Adrenal gland (tissue), 12 donors: ENCODE data around the gene SLC38A8. TPM values are rescaled to one million over a fixed set of nuclear protein-coding genes. Genes with fewer than 3 reads are reported as not detected.

Experiments used
- DNase-seq, 7 donors: peaks; one replicate each; pipeline ENCODE4 v3.0.0-alpha.2; 2019 to 2020
- H3K27ac ChIP-seq, 5 donors: fragments of 200-600 bp; sonication (generic) in 4 of 5; 1 replicate in 3 of 5; 2 replicates in 2 of 5; pipeline versions ENCODE4 v1.5.1 to v1.8.0; 2016 to 2020; ENCODE audit warnings: mild to moderate bottlenecking in 1 of 5
- H3K27me3 ChIP-seq: fragments of 200-600 bp; 2 replicates; pipeline ENCODE4 v1.8.0; 2021
- H3K36me3 ChIP-seq, 2 donors: fragments of 200-600 bp; replicated peaks in 1 of 2; 1 replicate in 1 of 2; 2 replicates in 1 of 2; pipeline versions ENCODE4 v1.5.1 to v1.8.0; 2018 to 2022
- H3K4me1 ChIP-seq, 2 donors: fragments of 200-600 bp; replicated peaks in 1 of 2; 1 replicate in 1 of 2; 2 replicates in 1 of 2; pipeline versions ENCODE4 v1.5.1 to v1.8.0; 2018 to 2021
- H3K4me3 ChIP-seq, 4 donors: fragments of 200-600 bp; sonication (generic) in 3 of 4; one replicate each; pipeline ENCODE4 v1.5.1; 2016 to 2018
- H3K9me3 ChIP-seq, 3 donors: fragments of 200-600 bp; sonication (generic) in 1 of 3; replicated peaks in 1 of 3; 1 replicate in 2 of 3; 2 replicates in 1 of 3; pipeline versions ENCODE4 v1.5.1 to v1.8.0; 2016 to 2021
- POLR2A ChIP-seq, 2 donors: fragments of 450-650 bp; IDR thresholded peaks; one replicate each; pipeline ENCODE4 v1.6.1; 2017; ENCODE audit warnings: antibody characterized with exemption in 2 of 2, mild to moderate bottlenecking in 2 of 2, moderate library complexity in 1 of 2
- WGBS, 4 donors: extraction: QIAGEN DNeasy Blood & Tissue Kit in 2 of 4; methylation state at CpG; one replicate each; pipeline versions ENCODE4 v1.1.5 to v1.1.7; 2013 to 2017; 5-methylcytosine and 5-hydroxymethylcytosine counted together
- intact Hi-C, 2 donors: fragments of 100-400 bp; cut with DNase I; formaldehyde crosslinking; loops; one replicate each; pipeline versions ENCODE4 v1.14.1 to v1.15.0; 2022 to 2023
- polyA plus RNA-seq, 3 donors: library from polyadenylated mRNA; stranded (reverse); fragments of 200-250 nt in 2 of 3; fragments of 350-450 nt in 1 of 3; fragmentation: Illumina TruSeq in 1 of 3; extraction: RNeasy Lipid Tissue Mini Kit (QIAGEN cat#74804) in 1 of 3; gene quantifications; one replicate each; pipeline ENCODE4 v1.2.3, GENCODE V29; 2013 to 2014
- total RNA-seq, 9 donors: library from RNA; depleted of rRNA in 4 of 9; stranded (reverse); fragments of >200 nt in 4 of 9; fragments of 120-200 nt in 1 of 9; fragmentation: NEBNext Ultra II Directional in 1 of 9; extraction: Animal tissue kit (Norgen Biotek cat#: 25700) in 1 of 9; gene quantifications; one replicate each; pipeline versions ENCODE4 v1.1.0 to v1.2.4, GENCODE V29; 2013 to 2023
- TF ChIP-seq, protein P1 (sequence below), 6 experiments: fragments of 450-650 bp in 4 of 6; fragments of 200-600 bp in 2 of 6; sonication (generic) in 1 of 6; IDR thresholded peaks; 1 replicate in 5 of 6; 2 replicates in 1 of 6; pipeline versions ENCODE4 v1.5.1 to v1.8.0; 2016 to 2021; ENCODE audit warnings: antibody characterized with exemption in 6 of 6, mild to moderate bottlenecking in 2 of 6, moderate library complexity in 1 of 6
- donor health status: healthy with polysubstance abuse.
- donor health status: Bipolar disorder and iron deficiency.
- donor health status: DM: yes; HTN: yes; CAD: no.
- donor health status: DM: no; HTN: no; CAD: no.
- donor health status: DM: no; HTN: no; CAD: no.
- donor health status: DM: yes; HTN: yes; CAD: no.

SLC38A8 gene
- total and polyA plus RNA-seq, 12 donors, result 0.07 to 1.3 (median 0.60) TPM; not detected in 6

DNA sequence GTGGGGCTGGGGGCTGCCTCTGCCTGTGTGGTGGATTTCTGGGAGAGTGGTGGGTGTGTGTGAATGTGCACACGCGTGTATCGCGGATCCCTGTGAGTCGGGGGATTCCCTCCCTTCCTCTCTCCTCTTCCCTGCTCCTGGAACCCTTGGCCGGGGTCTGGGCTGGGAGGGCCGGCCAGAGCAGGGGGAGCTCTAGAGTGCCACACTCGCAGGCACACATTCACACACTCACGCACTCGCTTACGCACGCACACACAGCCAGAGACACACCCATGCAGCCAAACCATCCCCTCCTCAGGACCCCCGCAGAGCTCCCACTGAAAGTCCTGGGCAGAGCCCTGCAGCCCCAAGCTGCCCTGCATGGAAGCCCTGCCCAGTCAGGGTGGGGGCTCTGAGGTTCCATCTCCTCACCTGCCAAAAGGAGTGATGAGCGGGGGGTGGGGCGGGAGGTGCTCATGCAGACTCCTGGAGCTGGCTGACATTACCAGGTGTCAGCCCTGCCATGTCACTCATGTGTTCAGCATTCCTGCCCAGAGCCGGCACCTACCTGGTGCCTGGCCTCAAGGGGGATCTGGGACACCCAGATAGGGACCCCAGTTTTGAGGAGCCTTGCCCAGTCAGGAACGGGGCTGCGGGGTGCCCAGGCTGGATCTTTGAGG lies 72.7 kb downstream of the SLC38A8 start:
- no peak overlapping the region for H3K27ac ChIP-seq
- TF ChIP-seq, protein P1, sequence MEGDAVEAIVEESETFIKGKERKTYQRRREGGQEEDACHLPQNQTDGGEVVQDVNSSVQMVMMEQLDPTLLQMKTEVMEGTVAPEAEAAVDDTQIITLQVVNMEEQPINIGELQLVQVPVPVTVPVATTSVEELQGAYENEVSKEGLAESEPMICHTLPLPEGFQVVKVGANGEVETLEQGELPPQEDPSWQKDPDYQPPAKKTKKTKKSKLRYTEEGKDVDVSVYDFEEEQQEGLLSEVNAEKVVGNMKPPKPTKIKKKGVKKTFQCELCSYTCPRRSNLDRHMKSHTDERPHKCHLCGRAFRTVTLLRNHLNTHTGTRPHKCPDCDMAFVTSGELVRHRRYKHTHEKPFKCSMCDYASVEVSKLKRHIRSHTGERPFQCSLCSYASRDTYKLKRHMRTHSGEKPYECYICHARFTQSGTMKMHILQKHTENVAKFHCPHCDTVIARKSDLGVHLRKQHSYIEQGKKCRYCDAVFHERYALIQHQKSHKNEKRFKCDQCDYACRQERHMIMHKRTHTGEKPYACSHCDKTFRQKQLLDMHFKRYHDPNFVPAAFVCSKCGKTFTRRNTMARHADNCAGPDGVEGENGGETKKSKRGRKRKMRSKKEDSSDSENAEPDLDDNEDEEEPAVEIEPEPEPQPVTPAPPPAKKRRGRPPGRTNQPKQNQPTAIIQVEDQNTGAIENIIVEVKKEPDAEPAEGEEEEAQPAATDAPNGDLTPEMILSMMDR (IDR thresholded peaks at IDR 0.05), result no peak
- H3K4me3 ChIP-seq, result no peak overlapping the region
- H3K27me3 ChIP-seq, result no peaks in the 10 kb centered on the region
- DNase-seq, result no peak
- no peaks in the 10 kb centered on the region for H3K4me1 ChIP-seq
- 64 to 77% (median 76%) methylated on average over 8 to 18 of the region's 18 CpGs for WGBS, 4 donors
- H3K9me3 ChIP-seq, result no peaks in the 10 kb centered on the region
- peaks cover 0 to 11% of the 10 kb centered on the region in 2 donors for H3K36me3 ChIP-seq
- intact Hi-C loops, result loop anchor here (5.0 to 10.0 kb wide), 5 partner anchors 43 to 515 kb away; partner anchors contain the start of gene TAF1C (in 1 of the 2)

DNA sequence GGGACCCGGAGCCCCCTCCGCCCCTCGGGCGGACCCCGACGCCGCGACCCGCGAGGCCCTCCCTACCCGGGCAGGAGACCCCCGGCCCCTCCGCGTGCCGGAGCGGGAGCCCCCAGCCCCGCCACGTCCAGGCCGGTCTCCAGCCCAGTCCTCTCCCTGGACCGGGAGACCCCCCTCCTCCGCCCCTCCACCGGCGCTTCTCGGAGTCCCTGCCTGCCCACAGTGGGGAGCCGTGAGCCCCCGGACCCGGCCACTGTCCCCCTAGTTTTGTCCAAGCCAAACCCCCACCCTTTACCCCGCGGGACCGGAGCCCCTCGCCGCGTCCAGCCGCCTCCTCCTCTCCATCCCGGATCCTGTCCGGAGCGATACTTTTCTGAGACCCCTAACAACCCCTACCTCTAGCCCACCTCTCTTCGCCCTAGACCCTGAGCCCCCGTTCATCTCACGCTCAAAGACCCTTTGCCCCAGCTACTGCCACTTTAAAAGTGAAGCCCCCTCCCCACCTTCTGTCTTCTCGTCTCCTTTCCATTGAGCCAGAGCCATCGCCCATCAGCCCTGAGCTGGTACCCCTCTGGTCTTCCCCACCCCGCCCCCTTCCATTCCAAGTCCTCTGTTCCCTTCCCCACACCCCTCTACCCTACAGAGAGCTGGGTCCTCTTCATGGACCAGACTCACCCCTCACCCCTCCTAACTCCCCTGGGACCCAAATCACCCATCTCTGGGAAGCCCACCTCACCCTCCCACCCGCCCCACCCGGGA lies 73.5 kb downstream of the SLC38A8 start:
- no peak for DNase-seq
- WGBS, 4 donors, result 16 to 28% (median 25%) methylated on average over 19 to 45 of the region's 45 CpGs
- intact Hi-C loops, result loop anchor here (5.0 to 10.0 kb wide), 4 partner anchors 42 to 516 kb away; partner anchors contain the start of gene TAF1C (in 1 of the 2)
- no peaks in the 10 kb centered on the region for H3K9me3 ChIP-seq
- TF ChIP-seq, protein P1 (IDR thresholded peaks at IDR 0.05), result no peak
- no peak for TF ChIP-seq POLR2A (IDR thresholded peaks at IDR 0.05)
- H3K4me3 ChIP-seq, result no peak overlapping the region
- H3K36me3 ChIP-seq, result peaks cover 0 to 14% of the 10 kb centered on the region in 2 donors
- H3K4me1 ChIP-seq, result no peaks in the 10 kb centered on the region
- no peaks in the 10 kb centered on the region for H3K27me3 ChIP-seq
- H3K27ac ChIP-seq, result no peak overlapping the region

DNA sequence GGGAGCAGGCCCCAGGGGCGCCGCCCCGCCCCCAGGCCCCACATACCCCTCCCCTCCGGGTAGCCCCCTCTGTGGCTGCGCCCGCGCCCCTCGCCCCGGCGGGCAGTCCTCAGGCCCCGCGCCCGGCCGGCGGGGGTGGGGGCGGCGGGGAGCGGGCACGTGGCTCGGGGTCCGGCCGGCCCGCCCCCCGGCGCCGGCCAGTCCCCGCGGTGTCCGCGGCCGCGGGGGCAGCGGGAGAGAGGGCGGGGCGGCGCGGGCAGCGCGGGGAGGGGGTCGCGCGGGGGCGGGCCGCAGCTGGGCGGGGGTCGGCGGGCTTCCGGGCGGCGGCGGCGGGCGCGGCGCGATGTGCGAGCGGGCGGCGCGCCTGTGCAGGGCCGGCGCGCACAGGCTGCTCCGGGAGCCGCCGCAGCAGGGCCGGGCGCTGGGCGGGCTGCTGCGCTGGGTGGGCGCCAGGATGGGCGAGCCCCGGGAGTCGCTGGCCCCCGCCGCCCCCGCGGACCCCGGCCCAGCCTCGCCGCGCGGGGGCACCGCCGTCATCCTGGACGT lies 74.2 kb downstream of the SLC38A8 start:
- Histone ChIP-seq H3K27ac (no peak overlapping the region), H3K4me3 (peak overlapping the region in 1 of 4 donors; percentile 43), H3K27me3 (no peaks in the 10 kb centered on the region), H3K4me1 (no peaks in the 10 kb centered on the region), H3K36me3 (peaks cover 0 to 14% of the 10 kb centered on the region in 2 donors), H3K9me3 (no peaks in the 10 kb centered on the region)
- WGBS, 4 donors, result 0 to 2% (median 1%) methylated on average over 14 to 85 of the region's 87 CpGs; no CpG with 5 or more reads in 1 of the 4 donors
- no peak for TF ChIP-seq POLR2A (IDR thresholded peaks at IDR 0.05)
- TF ChIP-seq, protein P1 (IDR thresholded peaks at IDR 0.05), result peak in 1 of 6 experiments; percentile 3
- no peak for DNase-seq
- intact Hi-C loops, result loop anchor here (5.0 to 10.0 kb wide), 4 partner anchors 41 to 516 kb away; partner anchors contain the start of gene TAF1C (in 1 of the 2)

GRCh38 chr16:83967838-83968305 lies 74.7 kb downstream of the SLC38A8 start, which contains the start of gene NECAB2:
Gene NECAB2, plus strand, starts transcription at chr16:83968244. Its CDS starts 405 bp downstream, at chr16:83968649.
- TF ChIP-seq, protein P1 (IDR thresholded peaks at IDR 0.05), result peak in 5 of 6 experiments; percentile 22 to 70 (median 62)
- no peak for TF ChIP-seq POLR2A (IDR thresholded peaks at IDR 0.05)
- H3K4me1 ChIP-seq, result no peaks in the 10 kb centered on the region
- DNase-seq, result peak in 3 of 7 donors; percentile 53 to 67 (median 65)
- peak within 1 kb of the TSS in 1 of 4 donors; percentile 43 for H3K4me3 ChIP-seq
- WGBS, 4 donors, result 6 to 21% (median 9%) methylated on average over 16 to 35 of the region's 35 CpGs
- no peaks in the 10 kb centered on the region for H3K27me3 ChIP-seq
- intact Hi-C loops, result loop anchor here (5.0 to 10.0 kb wide), 4 partner anchors 41 to 517 kb away; partner anchors contain the start of gene TAF1C (in 1 of the 2)
- H3K9me3 ChIP-seq, result no peaks in the 10 kb centered on the region
- H3K27ac ChIP-seq, result no peak within 1 kb of the TSS
- peaks cover 0 to 19% of the 10 kb centered on the region in 2 donors for H3K36me3 ChIP-seq
